Heart left ventricle (tissue), 16 donors: ENCODE measurements around the gene DNAJC11. TPM values are rescaled to one million over a fixed set of nuclear protein-coding genes. Genes with fewer than 3 reads are reported as not detected.

Experiments used
- ATAC-seq, 4 donors: fragments of 200-7000 bp; cut with Tn5 transposase; one replicate each; pipeline ENCODE4 v1.9.1; 2020 to 2022; ENCODE audit warnings: moderate library complexity in 4 of 4, mild to moderate bottlenecking in 3 of 4, moderate number of reproducible peaks in 1 of 4
- DNase-seq, 5 donors: peaks; one replicate each; pipeline ENCODE4 v3.0.0-alpha.2; 2020
- H3K27ac ChIP-seq, 12 donors: fragments of 200-600 bp; sonication (generic) in 4 of 12; one replicate each; pipeline versions ENCODE4 v1.5.0 to v1.8.0; 2016 to 2022; ENCODE audit warnings: mild to moderate bottlenecking in 2 of 12
- H3K27me3 ChIP-seq, 9 donors: fragments of 200-600 bp; sonication (generic) in 2 of 9; one replicate each; pipeline versions ENCODE4 v1.5.1 to v1.8.0; 2016 to 2022; ENCODE audit warnings: mild to moderate bottlenecking in 3 of 9
- H3K36me3 ChIP-seq, 9 donors: fragments of 200-600 bp; sonication (generic) in 2 of 9; one replicate each; pipeline versions ENCODE4 v1.5.0 to v1.8.0; 2018 to 2022; ENCODE audit warnings: mild to moderate bottlenecking in 2 of 9
- H3K4me1 ChIP-seq, 12 donors: fragments of 200-600 bp; sonication (generic) in 4 of 12; one replicate each; pipeline versions ENCODE4 v1.5.0 to v1.8.0; 2016 to 2022; ENCODE audit warnings: mild to moderate bottlenecking in 3 of 12
- H3K4me3 ChIP-seq, 12 donors: fragments of 200-600 bp; sonication (generic) in 4 of 12; one replicate each; pipeline versions ENCODE4 v1.5.0 to v1.8.0; 2017 to 2022; ENCODE audit warnings: mild to moderate bottlenecking in 9 of 12, moderate library complexity in 4 of 12
- H3K9me3 ChIP-seq, 12 donors: fragments of 200-600 bp; sonication (generic) in 4 of 12; one replicate each; pipeline versions ENCODE4 v1.5.0 to v1.8.0; 2016 to 2022; ENCODE audit warnings: mild to moderate bottlenecking in 1 of 12
- CTCF ChIP-seq, 12 donors: fragments of 200-600 bp; sonication (generic) in 4 of 12; IDR thresholded peaks; one replicate each; pipeline versions ENCODE4 v1.5.0 to v1.8.0; 2018 to 2022; ENCODE audit warnings: antibody characterized with exemption in 12 of 12, mild to moderate bottlenecking in 5 of 12
- POLR2A ChIP-seq, 2 donors: fragments of 450-650 bp; IDR thresholded peaks; one replicate each; pipeline ENCODE4 v1.6.1; 2017; ENCODE audit warnings: antibody characterized with exemption in 2 of 2, mild to moderate bottlenecking in 2 of 2, moderate library complexity in 2 of 2
- WGBS, 4 donors: extraction: QIAGEN DNeasy Blood & Tissue Kit in 2 of 4; methylation state at CpG; one replicate each; pipeline versions ENCODE4 v1.1.5 to v1.1.7; 2013 to 2018; 5-methylcytosine and 5-hydroxymethylcytosine counted together
- intact Hi-C, 10 donors: fragments of 100-400 bp; cut with DNase I; formaldehyde crosslinking; loops; one replicate each; pipeline versions ENCODE4 v1.11.1 to v1.14.2; 2022
- polyA plus RNA-seq, 2 donors: library from polyadenylated mRNA; stranded (reverse); fragments of 200-250 nt; gene quantifications; one replicate each; pipeline ENCODE4 v1.2.3, GENCODE V29; 2013
- total RNA-seq, 9 donors: library from RNA; depleted of rRNA in 2 of 9; stranded (reverse); fragments of >200 nt in 2 of 9; fragmentation: NEBNext Ultra II Directional in 3 of 9; extraction: Animal tissue kit (Norgen Biotek cat#: 25700) in 3 of 9; gene quantifications; one replicate each; pipeline versions ENCODE4 v1.1.0 to v1.2.4, GENCODE V29; 2016 to 2023
- donor health status: ischemic (EF 13 %, LVEDD 7.1; RV severe dilation, severe dysfunction).
- donor health status: healthy with polysubstance abuse.
- donor health status: DM: no; HTN: yes; CAD: no.
- donor health status: DM: no; HTN: no; CAD: no.
- donor health status: ischemic (EF 25% LVEDD 6.9; RV normal size, moderate dysfunction).
- donor health status: ischemic (EF 25% LVEDD 5.7; RV mildly dilated, moderate dysfunction).
- donor health status: healthy.
- donor health status: DM: yes; HTN: yes; CAD: no.
- donor health status: ischemic (EF 35%, LVEDD 5.7; RV mildly dilated, moderate dysfunction).
- donor health status: nonischemic (EF 11% LVEDD 7.7; RV severe dilation, severe dysfunction).
- donor health status: DM: yes; HTN: yes; CAD: no.
- donor health status: PGD.
- donor health status: ischemic (EF 29% LVEDD 5.4; RV normal size, mild dysfunction).
- donor health status: nonischemic (EF 23%, LVEDD 6.1; RV moderate dilation, normal function).

The DNAJC11 gene
- total and polyA plus RNA-seq, 11 donors = 42.4 to 67.4 (median 51.7) TPM

DNA sequence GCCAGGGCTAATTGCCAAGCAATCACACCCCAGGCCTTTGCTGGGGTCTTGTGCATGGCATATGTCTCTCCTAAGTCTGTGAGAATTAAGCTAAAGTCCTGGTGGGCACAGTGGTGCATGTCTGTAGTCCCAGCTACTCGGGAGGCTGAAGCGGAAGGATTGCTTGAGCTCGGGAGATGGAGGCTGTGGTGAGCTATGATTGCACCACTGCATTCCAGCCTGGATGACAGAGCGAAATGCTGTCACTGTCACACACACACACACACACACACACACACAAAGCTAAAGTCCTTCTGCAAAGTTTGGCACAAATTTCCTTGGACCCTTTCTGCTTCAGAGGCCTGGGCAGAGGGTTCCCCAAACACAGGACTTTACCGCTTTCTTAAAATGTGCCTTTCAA, 31.3 kb upstream of the DNAJC11 start:
- WGBS, 4 donors = 86 to 100% (median 93%) methylated on average over 1 to 5 of the region's 5 CpGs
- Histone ChIP-seq H3K27ac (no peak overlapping the region), H3K9me3 (no peaks in the 10 kb centered on the region), H3K4me1 (no peaks in the 10 kb centered on the region), H3K27me3 (no peaks in the 10 kb centered on the region), H3K36me3 (no peaks in the 10 kb centered on the region), H3K4me3 (no peak overlapping the region)
- ATAC-seq = no peak
- DNase-seq = no peak
- no peak for TF ChIP-seq CTCF (IDR thresholded peaks at IDR 0.05)
- no peak for TF ChIP-seq POLR2A (IDR thresholded peaks at IDR 0.05)
- intact Hi-C loops = no loop called here

DNA sequence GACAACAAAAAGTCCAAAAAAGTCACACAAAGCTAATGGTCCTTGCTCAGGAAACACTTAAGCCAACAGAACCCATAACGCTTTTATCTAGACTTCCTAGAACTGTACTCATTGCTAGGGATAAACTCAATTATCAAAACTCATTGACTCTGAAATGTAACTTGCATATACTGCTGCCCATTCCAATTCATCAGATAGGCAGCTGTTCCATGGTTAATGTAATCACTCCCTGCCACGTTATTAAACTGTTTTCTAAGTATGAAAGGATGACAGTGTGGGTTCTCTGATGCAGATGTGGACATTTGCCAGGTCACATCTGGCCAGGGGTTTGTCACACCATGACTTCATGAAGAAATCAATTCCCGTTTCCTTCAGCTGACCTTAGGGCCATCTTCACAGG, 30.3 kb upstream of the DNAJC11 start:
- H3K4me1 ChIP-seq = peaks cover 0 to 9% (median 0%) of the 10 kb centered on the region in 12 donors
- WGBS, 4 donors = 62 to 68% (median 63%) methylated on average over 3 of the region's 3 CpGs
- intact Hi-C loops = no loop called here

DNA sequence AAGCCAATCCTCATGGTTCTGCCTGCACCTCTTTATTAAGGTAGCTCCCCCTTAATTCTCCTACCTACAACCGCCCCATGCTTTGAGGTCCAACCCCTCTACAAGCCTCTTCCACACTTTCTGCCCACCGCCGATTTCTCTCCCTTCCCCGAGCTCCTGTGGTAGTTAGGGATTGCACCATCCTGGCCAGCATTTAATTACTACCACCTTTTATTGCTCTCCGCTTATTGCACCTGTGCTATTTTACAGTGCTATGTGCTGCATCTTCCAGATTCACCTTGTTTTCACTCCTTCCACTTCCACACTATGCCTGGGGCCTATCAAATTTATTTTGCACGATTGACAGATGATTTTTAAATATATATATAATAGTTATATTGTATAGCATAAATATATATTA, 29.3 kb upstream of the DNAJC11 start:
- Histone ChIP-seq H3K4me3 (no peak overlapping the region), H3K36me3 (no peaks in the 10 kb centered on the region), H3K4me1 (peaks cover 0 to 9% (median 0%) of the 10 kb centered on the region in 12 donors), H3K27me3 (no peaks in the 10 kb centered on the region), H3K9me3 (no peaks in the 10 kb centered on the region), H3K27ac (no peak overlapping the region)
- no peak for ATAC-seq
- WGBS, 4 donors = 86 to 92% (median 88%) methylated on average over 6 of the region's 6 CpGs
- TF ChIP-seq CTCF (IDR thresholded peaks at IDR 0.05) (no peak), POLR2A (IDR thresholded peaks at IDR 0.05) (no peak)
- no peak for DNase-seq
- intact Hi-C loops = no loop called here

More for the DNA sequence above, 30.3 kb upstream of the DNAJC11 start:
- DNase-seq = no peak
- no peak overlapping the region for H3K27ac ChIP-seq
- no peaks in the 10 kb centered on the region for H3K9me3 ChIP-seq
- H3K27me3 ChIP-seq = no peaks in the 10 kb centered on the region
- ATAC-seq = no peak
- no peaks in the 10 kb centered on the region for H3K36me3 ChIP-seq
- TF ChIP-seq CTCF (IDR thresholded peaks at IDR 0.05) = no peak
- TF ChIP-seq POLR2A (IDR thresholded peaks at IDR 0.05) = no peak
- H3K4me3 ChIP-seq = no peak overlapping the region

- ATAC-seq (no peak), DNase-seq (no peak)
- Histone ChIP-seq H3K4me3 (no peak overlapping the region), H3K9me3 (no peaks in the 10 kb centered on the region), H3K36me3 (no peaks in the 10 kb centered on the region), H3K27me3 (no peaks in the 10 kb centered on the region), H3K4me1 (peaks cover 0 to 9% (median 0%) of the 10 kb centered on the region in 12 donors), H3K27ac (no peak overlapping the region)
- 32 to 39% (median 34%) methylated on average over 11 of the region's 11 CpGs for WGBS, 4 donors
- TF ChIP-seq POLR2A (IDR thresholded peaks at IDR 0.05) = no peak
- TF ChIP-seq CTCF (IDR thresholded peaks at IDR 0.05) = no peak
- intact Hi-C loops = no loop called here
Measured at GRCh38 chr1:6730473-6730872, 28.9 kb upstream of the DNAJC11 start.
